Esophagus mucosa (tissue), 1 donor: ENCODE data around the gene ERRFI1. TPM values are rescaled to one million over a fixed set of nuclear protein-coding genes. Genes with fewer than 3 reads are reported as not detected.

Experiments
- ATAC-seq: fragments of 200-7000 bp; cut with Tn5 transposase; one replicate; pipeline ENCODE4 v1.9.1; 2020
- total RNA-seq: library from RNA; stranded (reverse); gene quantifications from one replicate; pipeline ENCODE4 v1.2.4, GENCODE V29; 2023
- donor health status: DM: yes; HTN: yes; CAD: no.

The ERRFI1 gene
- total RNA-seq, 1 donor from 2014 or later: 25.4 TPM

- ATAC-seq: no peak
Observed at GRCh38 chr1:8002329-8002910, 23.7 kb downstream of the ERRFI1 start.

GRCh38 chr1:7995437-7995836 is 30.7 kb downstream of the ERRFI1 start:
- no peak for ATAC-seq

GRCh38 chr1:7994827-7995226 is 31.3 kb downstream of the ERRFI1 start:
- no peak for ATAC-seq

GRCh38 chr1:7993593-7994479 is 32.3 kb downstream of the ERRFI1 start:
- no peak for ATAC-seq

GRCh38 chr1:7992885-7993284 is 33.2 kb downstream of the ERRFI1 start:
- ATAC-seq: no peak

GRCh38 chr1:7991504-7992440 is 34.3 kb downstream of the ERRFI1 start:
- no peak for ATAC-seq

GRCh38 chr1:7989762-7990428 is 36.2 kb downstream of the ERRFI1 start:
- ATAC-seq: no peak

GRCh38 chr1:7988576-7988975 is 37.5 kb downstream of the ERRFI1 start:
- ATAC-seq: no peak

- no peak for ATAC-seq
Observed at GRCh38 chr1:7987528-7987927, 38.6 kb downstream of the ERRFI1 start.

GRCh38 chr1:7985851-7986612 is 40.1 kb downstream of the ERRFI1 start:
- ATAC-seq: no peak

- ATAC-seq: no peak
Observed at GRCh38 chr1:7984811-7985210, 41.3 kb downstream of the ERRFI1 start.

GRCh38 chr1:7983086-7983778 is 42.9 kb downstream of the ERRFI1 start:
- ATAC-seq: peak; percentile 13

GRCh38 chr1:7980984-7981383 is 45.1 kb downstream of the ERRFI1 start:
- ATAC-seq: no peak

- ATAC-seq: peak; percentile 96
Observed at GRCh38 chr1:7975212-7975865, 50.8 kb downstream of the ERRFI1 start.

GRCh38 chr1:7973086-7973485 is 53.0 kb downstream of the ERRFI1 start:
- no peak for ATAC-seq

GRCh38 chr1:7972285-7972684 is 53.8 kb downstream of the ERRFI1 start:
- ATAC-seq: no peak

GRCh38 chr1:7971024-7971423 is 55.1 kb downstream of the ERRFI1 start:
- ATAC-seq: no peak

- no peak for ATAC-seq
Observed at GRCh38 chr1:7970246-7970645, 55.9 kb downstream of the ERRFI1 start.

GRCh38 chr1:7967651-7968050 is 58.5 kb downstream of the ERRFI1 start:
- no peak for ATAC-seq

GRCh38 chr1:7967196-7967595 is 58.9 kb downstream of the ERRFI1 start:
- ATAC-seq: no peak
